A673 (cell line): ENCODE measurements around the gene GALNT16. TPM values are rescaled to one million over a fixed set of nuclear protein-coding genes. Genes with fewer than 3 reads are reported as not detected.

Experiments used
- BruUV-seq: library from RNA; stranded (reverse); fragments of 400-500 nt; replicated peaks from 2 replicates; lab custom pipeline; 2021; lab: Mats Ljungman, UMichigan
- CTCF ChIA-PET: fragments of 300-600 bp; sonication (Branson Sonifier 250); formaldehyde crosslinking; loops from one replicate; lab custom pipeline; 2022; ENCODE audit warnings: antibody characterized with exemption; lab: Charles Lee
- POLR2A ChIA-PET: fragments of 300-600 bp; sonication (Branson Sonifier 250); formaldehyde crosslinking; loops from one replicate; lab custom pipeline; 2022; ENCODE audit warnings: antibody characterized with exemption; ENCODE audit not compliant: low non-redundant PET; lab: Charles Lee
- DNase-seq: peaks from one replicate; pipeline ENCODE4 v3.0.0-alpha.2; 2015; ENCODE audit warnings: low spot score
- H3K27ac ChIP-seq: fragments of 200-600 bp; sonication (generic); 2 replicates; pipeline ENCODE4 v1.5.1; 2016; ENCODE audit warnings: mixed run types, low read depth, mild to moderate bottlenecking, mixed read lengths, antibody characterized with exemption, low read length; ENCODE audit not compliant: poor library complexity, severe bottlenecking
- H3K27me3 ChIP-seq: fragments of 200-600 bp; sonication (generic); replicated peaks from 2 replicates; pipeline ENCODE4 v1.6.1; 2017; ENCODE audit warnings: mixed run types, low read depth, mild to moderate bottlenecking, mixed read lengths, antibody characterized with exemption, low read length; ENCODE audit not compliant: insufficient read depth, poor library complexity
- H3K36me3 ChIP-seq: fragments of 200-600 bp; sonication (generic); 2 replicates; pipeline ENCODE4 v1.6.1; 2016; ENCODE audit warnings: mixed run types, mild to moderate bottlenecking, mixed read lengths, antibody characterized with exemption, low read length; ENCODE audit not compliant: insufficient read depth, poor library complexity, severe bottlenecking
- H3K4me1 ChIP-seq: fragments of 200-600 bp; sonication (generic); 2 replicates; pipeline ENCODE4 v1.6.1; 2017; ENCODE audit warnings: mixed run types, mild to moderate bottlenecking, mixed read lengths, antibody characterized with exemption, low read length; ENCODE audit not compliant: insufficient read depth, poor library complexity, severe bottlenecking
- H3K4me3 ChIP-seq: fragments of 200-600 bp; sonication (generic); 2 replicates; pipeline ENCODE4 v1.5.1; 2016; ENCODE audit warnings: low read depth, mixed run types, mild to moderate bottlenecking, mixed read lengths, low read length; ENCODE audit not compliant: poor library complexity, severe bottlenecking
- H3K9me3 ChIP-seq: fragments of 200-600 bp; sonication (generic); 2 replicates; pipeline ENCODE4 v1.6.1; 2016; ENCODE audit warnings: mixed run types, low read depth, mild to moderate bottlenecking, mixed read lengths, antibody characterized with exemption, low read length; ENCODE audit not compliant: poor library complexity, severe bottlenecking
- CTCF ChIP-seq: fragments of 300-800, 200-600 bp; sonication (generic); conservative IDR thresholded peaks from 2 replicates; pipeline ENCODE4 v1.5.1; 2017; ENCODE audit warnings: low read depth, mild to moderate bottlenecking, antibody characterized with exemption, low read length, moderate library complexity, mixed read lengths
- EZH2 ChIP-seq: fragments of 200-600 bp; sonication (generic); IDR thresholded peaks from 2 replicates; pipeline ENCODE4 v1.6.1; 2017; ENCODE audit warnings: borderline replicate concordance, low read depth, mild to moderate bottlenecking, mixed read lengths, antibody characterized with exemption, low read length; ENCODE audit not compliant: poor library complexity, severe bottlenecking
- intact Hi-C: fragments of 100-400 bp; cut with micrococcal nuclease; formaldehyde crosslinking; loops from one replicate; pipeline ENCODE4 v1.10.0; 2022; ENCODE audit not compliant: unreplicated experiment
- total RNA-seq: library from RNA; stranded (reverse); gene quantifications from 2 replicates; pipeline ENCODE4 v1.2.3, GENCODE V29; 2021

Gene GALNT16
- total RNA-seq, 1 experiment from 2014 or later, result 0.32 TPM

- no peak overlapping the region for H3K27ac ChIP-seq
- no peaks in the 10 kb centered on the region for H3K9me3 ChIP-seq
- H3K4me3 ChIP-seq, result no peak overlapping the region
- intact Hi-C loops, result no loop called here
- no peak for DNase-seq
- H3K36me3 ChIP-seq, result no peaks in the 10 kb centered on the region
- TF ChIP-seq EZH2, result no peak
- no peak for TF ChIP-seq CTCF
- ChIA-PET POLR2A (no interaction called here), CTCF (no interaction called here)
- H3K4me1 ChIP-seq, result no peaks in the 10 kb centered on the region
- no peaks in the 10 kb centered on the region for H3K27me3 ChIP-seq
- BruUV-seq, result no TSS peak
These were observed 31.4 kb downstream of the GALNT16 start for GRCh38 chr14:69291396-69291795.

DNA sequence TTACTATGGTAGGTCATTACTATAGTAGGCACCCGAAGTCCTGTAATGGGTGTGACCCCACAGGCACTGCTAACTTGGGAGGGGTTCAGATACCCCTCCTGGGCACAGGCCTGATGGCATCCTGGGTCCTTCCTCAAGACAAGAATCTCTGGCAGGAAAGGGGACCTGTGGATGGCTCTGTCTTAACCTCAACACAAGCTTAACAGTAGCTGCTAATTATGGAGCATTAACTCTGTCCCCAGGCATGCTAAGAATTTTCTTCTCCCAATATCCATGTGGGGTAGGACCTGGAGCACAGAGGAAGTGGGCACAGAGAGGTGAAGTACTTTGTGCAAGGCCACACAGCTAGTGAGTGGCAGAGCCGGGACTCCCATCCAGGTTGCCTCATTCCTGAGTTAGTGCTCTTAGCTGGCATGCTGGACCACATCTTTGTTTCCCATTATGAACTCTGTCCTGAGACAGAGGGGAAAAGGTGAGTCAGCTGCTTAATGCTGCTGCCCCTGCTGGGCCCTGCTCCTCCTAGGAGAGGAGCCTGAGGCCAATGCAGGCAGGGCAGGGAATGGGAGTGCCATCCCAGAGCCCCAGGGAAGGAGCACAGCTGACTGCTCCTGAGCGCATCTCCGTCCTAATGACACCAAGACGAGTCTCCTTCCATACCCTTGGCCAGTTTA is 32.1 kb downstream of the GALNT16 start:
- Histone ChIP-seq H3K4me1 (no peaks in the 10 kb centered on the region), H3K9me3 (no peaks in the 10 kb centered on the region), H3K27ac (no peak overlapping the region), H3K36me3 (no peaks in the 10 kb centered on the region), H3K4me3 (no peak overlapping the region), H3K27me3 (no peaks in the 10 kb centered on the region)
- TF ChIP-seq EZH2, result no peak
- no peak for TF ChIP-seq CTCF
- intact Hi-C loops, result no loop called here
- BruUV-seq, result no TSS peak
- ChIA-PET CTCF (no interaction called here), POLR2A (no interaction called here)
- DNase-seq, result no peak

DNA sequence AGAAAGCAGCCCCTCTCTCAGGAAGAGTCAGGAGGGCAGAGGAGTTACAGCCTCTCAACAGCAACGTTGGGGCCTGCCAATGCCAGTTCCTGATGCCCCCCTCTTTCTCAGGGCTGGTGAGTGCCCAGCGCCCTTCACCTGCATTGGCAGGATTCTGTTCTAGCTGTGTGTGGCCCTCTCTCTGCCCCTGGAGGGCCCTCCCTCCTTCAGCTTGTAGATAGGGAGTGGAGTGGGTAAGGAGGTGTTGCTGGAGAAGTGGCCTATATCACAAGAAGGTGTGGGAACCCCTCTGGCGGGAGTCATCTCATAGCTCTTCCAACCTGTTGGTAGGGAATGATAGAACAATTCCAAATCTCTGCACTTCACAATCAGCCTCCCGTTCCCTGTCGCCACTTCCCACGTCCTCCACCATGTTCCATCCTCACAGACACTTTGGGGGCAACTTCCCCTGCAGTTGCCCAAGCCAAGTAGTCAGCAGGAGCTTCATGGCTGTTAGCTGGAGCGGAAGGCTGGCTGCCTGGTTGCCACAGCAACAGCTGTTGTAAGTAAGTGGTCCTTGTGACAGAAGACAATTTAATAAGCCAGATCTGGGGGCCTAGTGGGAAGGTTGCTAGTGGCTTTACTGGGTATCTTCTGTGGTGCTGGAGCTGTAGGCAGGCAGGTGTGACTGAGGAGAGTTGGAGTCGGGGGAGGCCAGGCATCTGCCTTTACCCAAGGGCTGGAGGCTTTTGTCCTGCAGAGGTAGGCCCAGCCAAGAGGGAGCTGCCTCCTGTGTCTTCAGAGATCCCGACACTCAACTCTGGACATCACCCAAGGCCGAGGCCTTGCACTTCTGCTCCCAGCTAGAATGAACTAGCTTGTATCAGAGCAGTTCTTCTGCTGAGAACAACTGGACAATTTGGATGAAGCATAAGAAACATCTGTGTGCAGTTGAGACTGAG is 38.4 kb downstream of the GALNT16 start:
- Histone ChIP-seq H3K27me3 (peaks cover 6% of the 10 kb centered on the region), H3K36me3 (no peaks in the 10 kb centered on the region), H3K27ac (no peak overlapping the region), H3K4me3 (no peak overlapping the region), H3K4me1 (no peaks in the 10 kb centered on the region), H3K9me3 (no peaks in the 10 kb centered on the region)
- TF ChIP-seq CTCF, result no peak
- TF ChIP-seq EZH2, result no peak
- CTCF ChIA-PET, result no interaction called here
- POLR2A ChIA-PET, result no interaction called here
- intact Hi-C loops, result no loop called here
- DNase-seq, result peak; percentile 17
- BruUV-seq, result no TSS peak
